Hippocampal formation (tissue), 2 donors: ENCODE data around the gene NPRL2.
"Not testable (repeated sequence)": the region's sequence is repeated elsewhere in the genome, so short reads cannot be mapped to it uniquely, and the experiment has no call there.

Source experiments
- DNase-seq, 2 donors: peaks; one replicate each; lab custom pipeline; 2025; lab: John Stamatoyannopoulos, UW

NPRL2 gene

DNA sequence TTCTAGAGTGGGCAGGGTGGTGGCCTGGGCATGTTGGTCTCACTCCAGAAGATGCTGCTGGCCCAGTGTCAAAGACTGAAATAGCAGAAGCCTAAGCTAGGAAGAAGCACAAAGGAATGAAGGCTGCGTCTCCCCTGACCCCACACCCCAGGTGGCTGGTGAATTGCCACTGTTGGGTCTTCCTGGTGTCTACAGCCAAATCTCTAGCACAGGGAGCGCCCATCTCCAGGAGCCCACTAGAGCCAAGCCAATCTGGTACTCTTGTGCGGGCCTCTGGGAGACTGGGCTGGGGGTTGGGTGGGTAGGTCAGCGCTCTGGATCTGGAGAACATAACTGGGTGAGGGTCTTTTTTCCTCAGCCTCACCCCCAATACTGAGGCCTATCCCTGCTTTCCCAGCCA lies 23.4 kb downstream of the NPRL2 start:
- DNase-seq = no peak

DNA sequence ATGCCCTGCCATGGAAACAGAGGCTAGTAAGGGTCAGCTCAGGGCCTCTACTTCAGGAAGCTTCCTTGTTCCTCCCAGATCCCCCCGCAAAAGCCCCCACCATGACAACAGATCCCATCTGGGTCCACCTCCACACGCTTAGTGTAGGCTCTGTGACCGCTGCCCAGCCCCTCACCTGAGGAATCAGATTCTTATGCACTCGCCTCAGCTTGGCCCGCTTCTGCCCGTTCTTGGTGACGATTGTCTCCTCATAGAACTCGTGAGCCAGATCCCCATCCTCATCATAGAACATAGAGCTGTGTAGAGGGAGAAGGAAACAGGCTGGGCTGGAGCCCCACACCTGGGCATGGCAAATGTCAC lies 24.4 kb downstream of the NPRL2 start:
- DNase-seq = no peak

DNA sequence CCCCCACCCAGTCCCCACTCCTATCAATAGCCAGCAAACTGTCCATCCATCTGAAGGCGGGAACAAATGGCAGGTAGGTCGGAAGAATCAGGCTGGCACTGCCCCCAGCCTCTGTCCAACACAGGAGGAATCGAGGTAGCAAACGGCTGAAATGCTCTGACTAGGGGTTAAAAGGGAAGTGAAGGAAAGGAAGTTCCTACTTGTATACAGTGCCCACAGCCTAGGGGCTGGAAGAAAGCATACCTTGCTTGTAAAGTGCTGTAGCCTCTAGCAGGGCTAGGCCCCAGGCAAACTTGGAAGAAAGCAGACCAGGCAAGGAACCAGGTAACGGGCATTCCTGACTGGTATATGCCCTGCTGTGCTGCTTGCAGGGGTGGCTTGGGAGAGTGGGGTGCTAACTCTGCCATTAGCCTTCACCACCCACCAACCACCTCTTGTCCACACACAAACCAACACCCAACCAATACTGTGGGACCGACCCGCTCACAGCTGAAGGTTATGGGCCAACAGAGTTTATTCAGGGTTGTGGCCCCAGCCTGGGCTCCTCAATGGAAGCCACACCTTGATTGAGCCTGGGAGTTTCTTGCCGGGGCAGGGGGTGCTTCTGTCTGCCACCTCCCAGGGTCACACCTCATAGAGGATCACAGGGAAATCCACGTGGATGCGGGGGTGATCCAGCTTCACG lies 24.9 kb downstream of the NPRL2 start:
- DNase-seq = no peak

DNA sequence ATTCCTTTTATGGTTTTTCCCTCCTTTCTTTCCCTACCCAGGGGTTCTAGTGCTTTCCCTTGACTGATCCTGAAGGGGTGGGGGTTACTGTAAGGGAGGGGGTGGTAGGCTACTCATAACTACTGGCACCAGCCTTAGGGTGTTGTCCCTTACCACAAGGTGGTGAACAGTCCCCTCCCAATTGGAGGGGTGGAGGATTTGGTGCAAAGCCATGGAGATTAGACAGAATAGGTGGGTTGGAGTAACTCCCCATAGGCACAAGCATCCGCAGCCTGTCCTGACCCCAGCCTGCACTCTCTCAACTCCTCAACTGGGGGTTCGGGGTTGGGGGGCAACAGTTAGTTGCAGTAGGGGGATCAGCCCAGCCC lies 25.5 kb downstream of the NPRL2 start:
- DNase-seq = no peak

DNA sequence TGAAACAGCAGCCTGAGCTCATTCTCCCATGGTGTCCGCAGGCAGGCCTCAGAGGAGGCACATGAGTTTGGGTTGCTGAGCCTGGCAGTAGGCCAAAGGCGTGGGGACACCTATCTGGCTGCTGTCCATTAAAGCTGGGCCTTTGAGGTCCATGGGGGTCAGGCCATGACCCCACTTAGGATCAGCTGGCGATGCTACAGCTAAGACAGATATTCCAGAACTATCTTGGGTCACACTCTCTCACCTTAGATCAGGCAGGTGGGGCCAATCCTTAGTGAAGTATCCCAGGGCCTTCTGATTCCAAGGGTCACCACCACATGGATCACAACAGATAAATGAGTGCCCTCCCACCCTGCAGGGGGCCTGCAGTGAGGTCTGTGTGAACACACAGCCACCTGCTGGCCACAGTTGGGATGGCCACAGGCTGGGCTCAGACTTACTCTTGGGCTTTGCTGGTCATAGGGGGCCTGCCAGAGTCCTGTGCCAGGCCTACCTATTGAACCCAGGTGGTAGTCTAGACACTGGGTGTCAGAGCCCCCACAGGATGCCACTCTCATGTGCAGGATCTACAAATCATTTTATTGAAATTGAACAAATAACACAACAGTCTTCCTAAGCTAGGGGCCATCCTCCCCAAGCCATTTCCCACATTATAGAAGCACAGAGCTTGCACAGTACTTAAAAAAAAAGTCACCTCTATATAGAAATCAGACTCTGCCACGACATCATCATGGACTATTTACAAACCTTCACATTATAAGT lies 26.0 kb downstream of the NPRL2 start:
- DNase-seq = peak in 1 of 2 donors; percentile 39

- no peak for DNase-seq
These were observed 26.9 kb downstream of the NPRL2 start for GRCh38 chr3:50323614-50324199.

DNA sequence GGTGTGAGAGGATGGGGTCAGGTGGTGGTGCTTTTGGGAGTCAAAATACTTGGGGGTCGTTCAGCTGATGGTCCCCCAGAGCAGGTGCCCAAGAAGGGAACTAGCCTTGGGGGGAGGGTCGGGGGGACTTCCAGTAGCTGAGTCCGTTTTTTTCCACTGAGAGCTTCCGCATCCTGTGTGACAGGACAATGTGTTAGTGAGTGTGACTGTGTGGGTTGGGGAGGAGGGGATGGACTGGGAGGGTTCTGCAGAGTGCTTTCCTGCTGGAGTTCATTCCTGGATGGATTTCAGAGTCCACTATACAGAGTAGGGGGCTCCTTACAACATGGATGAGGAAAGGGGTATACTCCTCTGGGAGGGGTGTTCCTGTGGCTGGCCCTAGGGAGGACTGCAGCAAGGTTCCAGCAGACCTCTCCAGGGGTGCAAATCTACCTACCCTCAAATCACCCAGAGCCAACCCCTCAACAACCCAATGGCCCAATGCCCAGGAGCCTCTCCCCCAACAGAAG lies 27.4 kb downstream of the NPRL2 start:
- DNase-seq = peak in 1 of 2 donors; percentile 13

DNA sequence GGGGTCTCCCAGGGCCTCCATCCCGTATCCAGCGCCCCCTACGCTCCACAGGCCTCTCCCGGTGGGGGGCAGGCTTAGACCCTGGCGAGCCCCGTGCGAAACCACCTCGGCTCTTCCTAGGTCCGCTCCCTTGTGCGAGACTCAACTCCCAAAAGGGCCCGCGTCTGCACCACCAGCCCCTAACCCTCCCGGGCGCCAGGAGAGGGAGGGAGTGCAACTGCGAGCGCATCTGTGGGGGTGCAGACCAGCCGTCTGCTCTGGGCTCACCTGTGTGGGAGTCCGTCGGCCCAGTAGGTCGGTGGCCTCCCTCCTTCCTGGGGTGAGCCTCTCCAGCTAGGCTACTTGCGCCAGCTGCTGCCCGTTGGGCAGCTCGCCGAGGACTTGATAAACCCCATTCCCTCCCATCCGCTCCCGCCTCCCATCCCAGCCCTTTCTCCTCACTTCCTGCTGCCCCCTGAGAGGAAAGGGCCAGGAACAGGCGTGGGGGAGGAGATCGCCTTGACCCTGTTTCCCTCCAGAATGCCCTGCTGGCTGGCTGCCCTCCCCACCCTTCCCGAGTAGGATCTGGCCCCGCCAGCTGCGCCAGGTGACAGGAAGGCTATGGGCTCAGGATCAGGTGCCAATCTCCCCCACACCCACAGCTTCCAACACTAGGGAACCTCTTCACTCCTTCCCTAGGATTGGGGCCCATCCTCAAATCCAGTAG lies 28.0 kb downstream of the NPRL2 start, which contains the start of gene HYAL2:
Gene HYAL2, minus strand, starts transcription at position 360 of the 706 bp plus-strand sequence. CDS start 2,256 bp downstream, outside the sequence.
- DNase-seq = no peak

GRCh38 chr3:50322115-50322385 lies 28.5 kb downstream of the NPRL2 start:
- DNase-seq = no peak

- peak; percentile 88 to 92 for DNase-seq
These were observed 29.1 kb downstream of the NPRL2 start for GRCh38 chr3:50321336-50322114.

DNA sequence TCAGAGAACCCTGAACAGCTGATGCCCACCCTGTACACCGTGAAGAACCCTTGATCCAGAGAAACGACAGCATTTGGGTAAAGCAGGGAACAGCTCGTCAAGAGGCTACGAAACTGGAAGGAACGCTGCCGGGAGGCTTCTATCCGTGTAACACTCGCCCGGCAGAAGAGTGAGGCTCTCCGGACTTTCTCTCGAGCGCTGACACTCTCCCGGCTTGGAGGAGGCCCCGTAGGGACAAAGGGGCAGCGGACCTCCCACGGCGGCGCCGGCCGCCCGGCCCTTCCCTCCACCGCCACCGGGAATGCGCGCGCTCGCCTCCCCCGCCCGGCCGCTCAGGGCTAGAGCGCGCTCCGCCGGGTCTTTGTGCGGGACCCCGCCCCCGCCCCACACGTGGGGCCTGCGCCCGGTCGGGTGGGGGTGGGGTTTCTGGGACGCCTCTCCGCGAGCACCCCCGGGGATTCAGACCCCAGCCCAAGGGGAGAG lies 29.7 kb downstream of the NPRL2 start:
- DNase-seq = peak; percentile 83 to 88

DNA sequence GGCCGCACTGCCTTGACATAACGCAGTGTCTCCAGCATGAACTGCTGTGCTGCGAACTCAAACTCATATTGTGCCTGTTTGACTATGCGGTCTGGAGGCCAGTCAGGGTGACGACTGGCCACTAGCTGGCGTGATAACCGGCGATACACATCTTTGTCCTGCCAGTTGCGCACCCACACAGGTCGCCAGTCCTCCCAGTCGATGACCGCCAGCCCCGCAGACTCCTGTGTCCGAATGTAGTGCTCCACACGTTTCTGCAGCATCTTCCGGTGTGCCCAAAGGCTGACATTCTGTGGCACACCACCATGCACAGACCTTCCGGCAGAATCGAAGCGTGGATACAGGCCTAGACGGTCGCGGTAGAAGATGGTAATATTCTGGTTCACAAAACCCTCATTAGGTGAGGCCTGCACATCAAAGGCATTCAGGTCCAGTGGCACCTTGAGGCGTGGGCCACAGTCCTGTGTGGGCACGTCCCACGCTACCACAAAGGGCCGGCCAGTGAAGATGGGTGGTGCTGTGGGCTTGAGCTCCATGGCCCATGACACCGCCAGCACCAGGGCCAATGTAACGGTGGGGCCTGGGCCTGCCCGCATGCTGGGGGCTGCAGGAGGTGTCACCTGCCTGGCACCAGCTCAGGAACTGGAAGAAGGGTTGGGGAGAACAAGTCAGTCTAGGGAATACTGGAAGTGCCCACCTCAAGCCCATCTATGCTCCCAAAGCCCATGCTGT lies 30.5 kb downstream of the NPRL2 start:
- DNase-seq = no peak

- no peak for DNase-seq
These were observed 31.2 kb downstream of the NPRL2 start for GRCh38 chr3:50319181-50319893.

GRCh38 chr3:50318615-50319014 lies 32.0 kb downstream of the NPRL2 start:
- DNase-seq = no peak

- DNase-seq = no peak
These were observed 32.4 kb downstream of the NPRL2 start for GRCh38 chr3:50318163-50318562.

DNA sequence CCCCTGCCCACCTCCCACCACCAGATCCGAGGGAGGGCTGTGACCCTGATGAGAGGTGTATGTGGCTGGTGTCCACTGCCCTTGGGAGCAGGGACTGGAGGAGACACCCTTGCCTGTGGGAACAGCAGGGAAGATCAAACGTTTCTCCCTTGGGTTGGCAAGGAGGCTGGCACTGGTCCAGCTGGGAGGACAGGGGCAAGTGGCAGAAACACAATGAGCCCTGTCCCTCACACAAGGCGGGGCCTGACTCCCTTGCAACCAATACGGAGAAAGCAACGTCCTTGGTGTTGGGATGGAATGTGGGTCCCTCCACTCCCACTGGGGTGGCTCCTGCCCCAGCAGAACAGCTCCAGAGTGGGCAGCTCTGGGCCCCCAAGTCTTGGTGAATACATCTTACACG lies 33.3 kb downstream of the NPRL2 start:
- DNase-seq = no peak

DNA sequence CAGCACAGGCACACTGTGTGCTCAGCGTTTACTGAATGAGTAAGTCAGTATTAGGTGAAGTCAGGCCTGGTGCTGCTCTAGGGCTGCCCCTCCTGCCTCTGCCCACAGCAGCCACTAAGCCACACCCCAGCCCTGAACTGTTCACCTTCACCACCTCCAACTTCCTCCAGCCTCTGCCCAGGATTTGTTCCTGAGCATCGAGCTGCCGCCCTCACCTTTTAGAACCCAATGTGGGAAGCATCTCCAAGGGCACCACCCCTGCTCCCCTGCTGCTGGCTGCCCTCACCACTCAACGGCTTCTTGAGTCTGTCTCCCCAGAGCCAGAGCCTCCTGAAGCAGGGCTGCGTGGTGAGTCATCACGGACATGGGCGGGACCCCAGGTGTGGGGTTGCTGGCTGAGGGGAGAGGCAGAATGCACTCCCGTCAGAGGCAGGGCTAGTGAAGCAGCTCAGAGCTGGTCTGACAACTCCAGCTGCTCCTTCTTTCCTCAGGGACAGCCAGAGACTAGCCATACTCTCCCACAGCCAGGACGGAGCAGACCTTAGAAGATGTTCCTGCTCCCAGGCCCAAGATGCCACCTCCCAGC lies 33.8 kb downstream of the NPRL2 start:
- DNase-seq = no peak

GRCh38 chr3:50314816-50315215 lies 35.8 kb downstream of the NPRL2 start:
- no peak for DNase-seq

- no peak for DNase-seq
These were observed 36.2 kb downstream of the NPRL2 start for GRCh38 chr3:50314342-50314741.

DNA sequence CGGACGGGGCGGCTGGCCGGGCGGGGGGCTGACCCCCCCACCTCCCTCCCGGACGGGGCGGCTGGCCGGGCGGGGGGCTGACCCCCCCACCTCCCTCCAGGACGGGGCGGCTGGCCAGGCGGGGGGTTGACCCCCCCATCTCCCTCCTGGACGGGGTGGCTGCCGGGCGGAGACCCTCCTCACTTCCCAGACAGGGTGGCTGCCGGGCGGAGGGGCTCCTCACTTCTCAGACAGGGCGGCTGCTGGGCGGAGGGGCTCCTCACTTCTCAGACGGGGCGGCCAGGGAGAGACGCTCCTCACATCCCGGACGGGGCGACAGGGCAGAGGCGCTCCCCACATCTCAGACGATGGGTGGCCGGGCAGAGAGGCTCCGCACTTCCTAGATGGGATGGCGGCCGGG lies 38.5 kb downstream of the NPRL2 start:
- DNase-seq = not testable (repeated sequence)
